ENCODE data around the gene ESD. TPM values are rescaled to one million over a fixed set of nuclear protein-coding genes. Genes with fewer than 3 reads are reported as not detected.
"Not testable (repeated sequence)": the region's sequence is repeated elsewhere in the genome, so short reads cannot be mapped to it uniquely, and the experiment has no call there.

Gene ESD
- total and polyA plus RNA-seq, 2 experiments from 2014 or later, result 61.0 to 123 TPM

DNA sequence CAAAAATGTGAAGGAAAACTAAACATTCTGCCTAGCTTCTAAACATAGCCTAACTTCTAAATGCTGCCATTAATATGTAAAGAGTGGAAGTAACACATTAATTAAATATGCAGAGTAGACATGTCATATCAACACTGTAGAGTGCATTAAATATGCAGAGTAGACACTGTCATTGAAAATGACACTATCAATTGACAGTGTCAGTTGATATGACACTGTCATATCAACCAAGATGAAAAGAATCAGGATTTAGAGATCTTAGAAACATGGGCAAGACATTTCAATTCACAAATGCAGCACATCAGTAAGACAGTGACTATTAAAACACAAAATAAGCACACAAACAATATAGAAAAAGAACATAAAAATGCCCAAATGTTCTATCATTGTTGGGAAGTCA, 25.3 kb downstream of the ESD start:
- ATAC-seq, result no peak
- Histone ChIP-seq H3K4me3 (no peak overlapping the region), H4K20me1 (replicated peaks; ENCODE audit: insufficient read depth) (no peaks in the 10 kb centered on the region), H3K36me3 (ENCODE audit: insufficient read depth) (peaks cover 4% of the 10 kb centered on the region; the same call in 1 of the 2 replicates), H3K9me2 (ENCODE audit: insufficient read depth) (no peaks in the 10 kb centered on the region), H2AFZ (no peak overlapping the region), H3K4me1 (ENCODE audit: insufficient read depth) (no peaks in the 10 kb centered on the region), H3F3A (replicated peaks; ENCODE audit: low read depth) (no peaks in the 10 kb centered on the region), H3K4me2 (no peak overlapping the region), H3K27me3 (ENCODE audit: insufficient read depth) (no peaks in the 10 kb centered on the region), H3K79me2 (replicated peaks; ENCODE audit: insufficient read depth) (no peaks in the 10 kb centered on the region), H3K27ac (ENCODE audit: low read depth) (no peak overlapping the region)
- Mint-ChIP-seq H3K36me3 (ENCODE audit: low read depth) (peaks cover 27% of the 10 kb centered on the region; the same call in 2 of the 3 replicates), H3K4me3 (no peak overlapping the region), H3K9me3 (no peaks in the 10 kb centered on the region), H3K4me1 (peaks cover 4% of the 10 kb centered on the region; the same call in 1 of the 3 replicates), H3K27me3 (ENCODE audit: insufficient read depth, low read depth, poor library complexity) (peaks cover 1% of the 10 kb centered on the region), H3K27ac (no peak overlapping the region)
- no peak for TF ChIP-seq EZH2 (IDR thresholded peaks at IDR 0.05; ENCODE audit: low read depth, unreplicated experiment)
- TF ChIP-seq ZNF462 (CRISPR knock-in tag; IDR thresholded peaks at IDR 0.05), result no peak
- no peak for TF ChIP-seq ZNF331 (CRISPR knock-in tag; IDR thresholded peaks at IDR 0.05; ENCODE audit: low read depth)
- no peak for DNase-seq (ENCODE audit: low spot score)

DNA sequence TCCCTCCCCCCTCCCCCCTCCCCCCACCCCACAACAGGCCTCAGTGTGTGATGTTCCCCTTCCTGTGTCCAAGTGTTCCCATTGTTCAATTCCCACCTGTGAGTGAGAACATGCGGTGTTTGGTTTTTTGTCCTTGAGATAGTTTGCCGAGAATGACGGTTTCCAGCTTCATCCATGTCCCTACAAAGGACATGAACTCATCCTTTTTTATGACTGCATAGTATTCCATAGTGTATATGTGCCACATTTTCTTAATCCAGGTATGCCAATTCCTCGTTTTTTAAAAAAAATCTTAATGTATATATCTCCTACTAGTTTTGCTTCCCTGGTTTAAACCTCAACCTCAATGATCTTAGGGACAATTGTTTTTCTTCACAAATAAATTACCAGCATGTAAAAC, 27.0 kb downstream of the ESD start:
- not testable (repeated sequence) for H3K4me1 Mint-ChIP-seq; H3K27me3 ChIP-seq (ENCODE audit: insufficient read depth); ATAC-seq; H3K4me1 ChIP-seq (ENCODE audit: insufficient read depth); H3K27me3 Mint-ChIP-seq (ENCODE audit: insufficient read depth, low read depth, poor library complexity); H3K79me2 ChIP-seq (replicated peaks; ENCODE audit: insufficient read depth); H4K20me1 ChIP-seq (replicated peaks; ENCODE audit: insufficient read depth); H2AFZ ChIP-seq; H3K27ac Mint-ChIP-seq; DNase-seq (ENCODE audit: low spot score); H3K4me3 Mint-ChIP-seq; H3K36me3 ChIP-seq (ENCODE audit: insufficient read depth); H3F3A ChIP-seq (replicated peaks; ENCODE audit: low read depth); H3K4me2 ChIP-seq; H3K9me2 ChIP-seq (ENCODE audit: insufficient read depth); H3K27ac ChIP-seq (ENCODE audit: low read depth); H3K9me3 Mint-ChIP-seq; H3K4me3 ChIP-seq
- peaks cover 16% of the 10 kb centered on the region; the same call in 2 of the 3 replicates for H3K36me3 Mint-ChIP-seq (ENCODE audit: low read depth)
